ENCODE results near the gene MCL1. TPM values are rescaled to one million over a fixed set of nuclear protein-coding genes. Genes with fewer than 3 reads are reported as not detected.
A peak's percentile ranks its signal among the peaks of the same experiment; 100 is the strongest.

The MCL1 gene
- total RNA-seq, 2 experiments from 2014 or later, result 228 to 235 TPM

GRCh38 chr1:150552128-150552910, 27.1 kb downstream of the MCL1 start:
- Mint-ChIP-seq H3K36me3 (ENCODE audit: low read depth) (no peaks in the 10 kb centered on the region), H3K9me3 (no peaks in the 10 kb centered on the region), H3K27me3 (ENCODE audit: low read depth) (peaks cover 26% of the 10 kb centered on the region), H3K27ac (no peak overlapping the region), H3K4me1 (ENCODE audit: low read depth) (peaks cover 32% of the 10 kb centered on the region), H3K4me3 (no peak overlapping the region)
- intact Hi-C loops (cut with micrococcal nuclease), result loop anchor here (1.0 kb wide), 1 partner anchor 213 kb away; the partner anchor contains the start of gene CTSS
- CTCF ChIA-PET, result interaction anchor here (0.6 to 2.4 kb wide), 6 partner anchors 8 to 87 kb away, joined by 3 to 20 read pairs (median 6); no protein-coding TSS in a partner anchor
- peak; percentile 70 for DNase-seq

GRCh38 chr1:150551784-150552127, 27.7 kb downstream of the MCL1 start:
- peaks cover 32% of the 10 kb centered on the region for H3K4me1 Mint-ChIP-seq (ENCODE audit: low read depth)
- H3K9me3 Mint-ChIP-seq, result no peaks in the 10 kb centered on the region
- no peak for DNase-seq
- peaks cover 29% of the 10 kb centered on the region for H3K27me3 Mint-ChIP-seq (ENCODE audit: low read depth)
- no peak overlapping the region for H3K27ac Mint-ChIP-seq
- intact Hi-C loops (cut with micrococcal nuclease), result loop anchor here (1.0 kb wide), 1 partner anchor 214 kb away; the partner anchor contains the start of gene CTSS
- H3K36me3 Mint-ChIP-seq (ENCODE audit: low read depth), result no peaks in the 10 kb centered on the region
- no peak overlapping the region for H3K4me3 Mint-ChIP-seq
- CTCF ChIA-PET, result interaction anchor here (0.6 to 2.4 kb wide), 6 partner anchors 8 to 87 kb away, joined by 3 to 20 read pairs (median 6); no protein-coding TSS in a partner anchor

DNA sequence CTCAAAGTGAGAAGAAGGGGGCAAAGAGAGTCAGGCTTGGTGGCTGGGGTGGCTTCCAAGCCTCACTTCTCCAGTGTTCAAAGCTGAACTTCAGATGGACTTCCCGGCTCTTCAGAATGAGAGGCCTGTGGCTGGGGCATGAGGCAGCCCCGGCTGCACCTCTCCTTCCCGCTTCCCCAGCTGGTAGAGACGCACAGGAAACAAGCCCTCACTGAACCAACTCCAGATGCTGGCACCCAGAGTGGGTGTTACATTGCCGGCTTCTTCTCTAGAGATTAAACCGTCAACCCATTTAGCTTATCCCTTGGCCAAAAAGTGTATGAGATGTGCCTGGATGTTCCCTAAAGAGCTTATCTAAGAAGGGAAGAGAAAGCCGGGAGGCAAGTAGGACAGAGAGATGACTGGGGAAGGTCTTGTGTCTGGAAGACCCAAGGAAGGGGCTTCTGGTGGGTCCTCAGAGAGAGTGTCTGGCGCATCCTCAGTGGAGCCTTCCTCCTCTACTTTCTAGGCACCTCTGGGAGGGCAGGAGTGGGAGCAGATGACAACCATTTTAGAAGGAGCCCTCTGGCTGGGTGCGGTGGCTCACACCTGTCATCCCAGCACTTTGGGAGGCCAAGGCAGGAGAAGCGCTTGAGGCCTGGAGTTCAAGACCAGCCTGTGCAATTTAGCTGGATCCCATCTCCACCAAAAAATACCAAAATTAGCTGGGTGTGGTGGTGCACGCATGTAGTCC, 28.2 kb downstream of the MCL1 start:
- CTCF ChIA-PET, result interaction anchor here (0.6 to 2.4 kb wide), 6 partner anchors 9 to 86 kb away, joined by 3 to 20 read pairs (median 6); no protein-coding TSS in a partner anchor
- intact Hi-C loops (cut with micrococcal nuclease), result no loop called here

GRCh38 chr1:150550222-150551050, 29.0 kb downstream of the MCL1 start:
- no peak for DNase-seq
- Mint-ChIP-seq H3K27me3 (ENCODE audit: low read depth) (peaks cover 33% of the 10 kb centered on the region), H3K36me3 (ENCODE audit: low read depth) (no peaks in the 10 kb centered on the region), H3K27ac (no peak overlapping the region), H3K4me1 (ENCODE audit: low read depth) (peaks cover 32% of the 10 kb centered on the region), H3K9me3 (no peaks in the 10 kb centered on the region), H3K4me3 (peak overlapping the region; percentile 76)
- CTCF ChIA-PET, result interaction anchor here (1.7 to 2.4 kb wide), 3 partner anchors 10 to 70 kb away, joined by 6 to 20 read pairs (median 8); no protein-coding TSS in a partner anchor
- intact Hi-C loops (cut with micrococcal nuclease), result no loop called here

More for the DNA sequence above, 28.2 kb downstream of the MCL1 start:
- no peaks in the 10 kb centered on the region for H3K36me3 Mint-ChIP-seq (ENCODE audit: low read depth)
- H3K9me3 Mint-ChIP-seq, result no peaks in the 10 kb centered on the region
- no peak overlapping the region for H3K27ac Mint-ChIP-seq
- DNase-seq, result peak; percentile 61
- H3K4me1 Mint-ChIP-seq (ENCODE audit: low read depth), result peaks cover 32% of the 10 kb centered on the region
- H3K27me3 Mint-ChIP-seq (ENCODE audit: low read depth), result peaks cover 32% of the 10 kb centered on the region
- H3K4me3 Mint-ChIP-seq, result no peak overlapping the region

- DNase-seq, result no peak
- Mint-ChIP-seq H3K36me3 (ENCODE audit: low read depth) (no peaks in the 10 kb centered on the region), H3K4me3 (peak overlapping the region; percentile 76), H3K4me1 (ENCODE audit: low read depth) (peaks cover 32% of the 10 kb centered on the region), H3K27ac (no peak overlapping the region), H3K27me3 (ENCODE audit: low read depth) (peaks cover 33% of the 10 kb centered on the region), H3K9me3 (no peaks in the 10 kb centered on the region)
- intact Hi-C loops (cut with micrococcal nuclease), result no loop called here
- CTCF ChIA-PET, result interaction anchor here (1.1 to 2.4 kb wide), 4 partner anchors 10 to 129 kb away, joined by 3 to 20 read pairs (median 11); no protein-coding TSS in a partner anchor
These were observed 29.8 kb downstream of the MCL1 start for GRCh38 chr1:150549496-150550221.

DNA sequence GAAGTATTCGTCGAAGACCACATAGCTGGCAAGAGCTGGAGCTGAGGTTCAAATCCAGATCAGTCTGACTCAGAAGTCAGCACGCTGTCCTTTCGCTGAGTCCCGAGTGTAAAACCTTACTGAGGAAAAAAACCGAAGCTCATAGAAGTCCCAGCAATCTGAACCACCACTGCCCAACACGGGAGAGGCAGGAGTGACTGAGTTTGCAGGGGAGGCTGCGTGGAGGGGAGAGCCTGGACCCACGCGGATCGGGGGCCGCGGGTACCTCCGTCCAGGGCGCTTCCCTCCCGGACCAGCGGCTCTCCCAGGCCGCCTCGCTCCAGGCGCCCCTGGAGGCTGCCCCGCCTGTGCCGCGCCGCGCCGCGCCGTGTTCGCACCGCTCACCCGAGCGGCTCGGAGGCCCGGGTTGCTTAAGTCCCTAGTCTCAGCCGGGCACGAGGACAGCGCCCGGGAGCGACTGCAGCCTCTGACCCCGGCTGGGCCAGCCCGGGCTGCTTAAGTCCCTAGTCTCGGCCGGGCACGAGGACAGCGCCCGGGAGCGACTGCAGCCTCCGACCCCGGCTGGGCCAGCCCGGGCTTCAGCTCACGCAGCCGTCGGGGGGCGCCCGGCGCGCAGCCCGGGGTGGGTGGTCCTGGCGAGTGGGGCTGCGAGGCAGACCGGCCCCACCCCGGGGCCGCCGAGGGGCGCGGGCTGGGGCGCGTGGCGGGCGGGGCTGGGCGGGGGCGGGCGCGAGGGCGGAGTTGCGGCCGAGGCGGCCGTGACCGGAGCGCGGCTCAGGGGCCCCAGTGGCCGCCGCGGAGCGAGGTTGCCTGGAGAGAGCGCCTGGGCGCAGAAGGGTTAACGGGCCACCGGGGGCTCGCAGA, 30.5 kb downstream of the MCL1 start, which contains the start of gene ADAMTSL4:
ADAMTSL4 (plus strand) TSS at position 777 of the 864 bp plus-strand sequence. CDS start 2,881 bp downstream, outside the sequence.
- Mint-ChIP-seq H3K4me1 (ENCODE audit: low read depth) (peaks cover 32% of the 10 kb centered on the region), H3K36me3 (ENCODE audit: low read depth) (no peaks in the 10 kb centered on the region), H3K4me3 (peak within 1 kb of the TSS; percentile 76), H3K27ac (no peak within 1 kb of the TSS), H3K27me3 (ENCODE audit: low read depth) (peaks cover 33% of the 10 kb centered on the region), H3K9me3 (no peaks in the 10 kb centered on the region)
- peak; percentile 47 for DNase-seq
- CTCF ChIA-PET, result interaction anchor here (0.6 to 2.4 kb wide), 10 partner anchors 11 to 545 kb away, joined by 3 to 16 read pairs (median 4); partner anchors contain the start of genes FALEC and MCL1
- intact Hi-C loops (cut with micrococcal nuclease), result no loop called here

DNA sequence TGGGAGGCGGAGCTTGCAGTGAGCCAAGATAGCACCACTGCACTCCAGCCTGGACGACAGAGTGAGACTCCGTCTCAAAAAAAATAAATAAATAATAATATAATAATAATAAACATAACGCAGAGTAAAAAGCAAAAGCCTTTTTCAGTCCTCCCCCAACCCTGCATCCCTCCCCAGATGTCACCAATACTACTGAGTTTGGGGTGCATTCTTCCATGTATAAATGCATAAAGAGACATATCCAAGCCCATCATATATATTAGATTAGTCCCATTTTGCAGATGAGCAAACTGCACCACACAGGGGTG, 31.1 kb downstream of the MCL1 start:
- no peak overlapping the region for H3K27ac Mint-ChIP-seq
- no peak for DNase-seq
- H3K4me1 Mint-ChIP-seq (ENCODE audit: low read depth), result peaks cover 32% of the 10 kb centered on the region
- peaks cover 33% of the 10 kb centered on the region for H3K27me3 Mint-ChIP-seq (ENCODE audit: low read depth)
- H3K36me3 Mint-ChIP-seq (ENCODE audit: low read depth), result no peaks in the 10 kb centered on the region
- no peaks in the 10 kb centered on the region for H3K9me3 Mint-ChIP-seq
- intact Hi-C loops (cut with micrococcal nuclease), result no loop called here
- peak overlapping the region; percentile 69 for H3K4me3 Mint-ChIP-seq
- CTCF ChIA-PET, result interaction anchor here (0.6 to 2.4 kb wide), 10 partner anchors 12 to 546 kb away, joined by 3 to 16 read pairs (median 4); partner anchors contain the start of genes FALEC and MCL1

GRCh38 chr1:150546294-150546937, 33.0 kb downstream of the MCL1 start:
- H3K27me3 Mint-ChIP-seq (ENCODE audit: low read depth), result peaks cover 31% of the 10 kb centered on the region
- no peaks in the 10 kb centered on the region for H3K36me3 Mint-ChIP-seq (ENCODE audit: low read depth)
- CTCF ChIA-PET, result interaction anchor here (0.6 to 3.4 kb wide), 3 partner anchors 14 to 69 kb away, joined by 3 to 14 read pairs (median 4); no protein-coding TSS in a partner anchor
- H3K9me3 Mint-ChIP-seq, result no peaks in the 10 kb centered on the region
- intact Hi-C loops (cut with micrococcal nuclease), result no loop called here
- no peak overlapping the region for H3K4me3 Mint-ChIP-seq
- H3K27ac Mint-ChIP-seq, result no peak overlapping the region
- peaks cover 18% of the 10 kb centered on the region for H3K4me1 Mint-ChIP-seq (ENCODE audit: low read depth)
- DNase-seq, result no peak

DNA sequence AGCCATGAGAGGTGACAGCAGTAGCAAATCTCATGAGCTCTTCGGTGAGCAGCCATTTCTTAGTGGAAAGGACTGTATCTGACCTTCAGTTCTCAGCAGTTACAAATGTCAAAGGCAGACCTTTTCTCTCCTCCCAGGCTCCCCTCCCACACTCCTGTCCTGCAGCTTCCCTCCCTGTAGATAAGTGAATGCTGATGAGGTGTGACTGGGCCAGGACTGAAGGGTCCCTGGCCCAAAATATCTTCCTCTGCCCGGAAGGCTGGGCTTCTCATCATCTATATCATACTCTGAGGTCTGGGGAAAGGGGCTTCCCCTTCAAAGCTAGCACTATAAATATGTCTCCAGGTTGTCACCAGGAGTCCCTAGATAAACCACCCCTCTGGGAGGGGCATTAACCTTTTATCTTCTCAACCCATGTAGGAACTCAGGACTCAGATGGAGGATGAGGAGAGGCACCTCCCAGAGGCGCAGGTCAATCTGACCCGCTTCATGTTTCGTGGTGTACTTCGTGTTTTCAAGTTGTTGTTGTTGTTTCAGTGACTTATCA, 33.9 kb downstream of the MCL1 start:
- intact Hi-C loops (cut with micrococcal nuclease), result no loop called here
- H3K36me3 Mint-ChIP-seq (ENCODE audit: low read depth), result no peaks in the 10 kb centered on the region
- H3K9me3 Mint-ChIP-seq, result no peaks in the 10 kb centered on the region
- no peak overlapping the region for H3K27ac Mint-ChIP-seq
- H3K4me1 Mint-ChIP-seq (ENCODE audit: low read depth), result peaks cover 9% of the 10 kb centered on the region
- H3K4me3 Mint-ChIP-seq, result no peak overlapping the region
- DNase-seq, result no peak
- CTCF ChIA-PET, result interaction anchor here (3.4 kb wide), 1 partner anchor 13 kb away, joined by 14 read pairs; no protein-coding TSS in a partner anchor
- peaks cover 23% of the 10 kb centered on the region for H3K27me3 Mint-ChIP-seq (ENCODE audit: low read depth)

DNA sequence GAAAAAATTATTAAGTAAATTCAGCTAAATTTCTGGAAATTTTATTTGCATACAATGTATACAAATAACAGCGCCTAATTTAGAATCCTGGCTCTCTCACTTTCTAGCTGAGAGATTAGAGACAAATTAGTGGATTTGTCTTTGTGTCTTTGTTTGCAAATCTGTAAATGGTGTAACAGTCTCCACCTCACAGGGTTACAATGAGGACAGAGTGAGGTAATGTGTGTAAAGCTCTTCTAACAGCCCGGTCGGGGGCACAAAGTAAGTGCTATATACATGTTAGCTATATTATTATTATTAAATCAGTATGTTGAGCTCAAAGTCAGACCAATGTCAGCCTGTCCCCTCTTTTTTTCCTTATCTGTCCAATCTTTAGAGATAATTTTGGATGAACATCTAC, 35.2 kb downstream of the MCL1 start:
- intact Hi-C loops (cut with micrococcal nuclease), result no loop called here
- Mint-ChIP-seq H3K9me3 (no peaks in the 10 kb centered on the region), H3K36me3 (ENCODE audit: low read depth) (no peaks in the 10 kb centered on the region), H3K27ac (no peak overlapping the region), H3K27me3 (ENCODE audit: low read depth) (peaks cover 13% of the 10 kb centered on the region), H3K4me3 (no peak overlapping the region), H3K4me1 (ENCODE audit: low read depth) (peaks cover 3% of the 10 kb centered on the region)
- DNase-seq, result no peak
- CTCF ChIA-PET, result interaction anchor here (3.4 kb wide), 1 partner anchor 12 kb away, joined by 14 read pairs; no protein-coding TSS in a partner anchor
